ENCODE measurements around the gene ASTN2.

Gene ASTN2

DNA sequence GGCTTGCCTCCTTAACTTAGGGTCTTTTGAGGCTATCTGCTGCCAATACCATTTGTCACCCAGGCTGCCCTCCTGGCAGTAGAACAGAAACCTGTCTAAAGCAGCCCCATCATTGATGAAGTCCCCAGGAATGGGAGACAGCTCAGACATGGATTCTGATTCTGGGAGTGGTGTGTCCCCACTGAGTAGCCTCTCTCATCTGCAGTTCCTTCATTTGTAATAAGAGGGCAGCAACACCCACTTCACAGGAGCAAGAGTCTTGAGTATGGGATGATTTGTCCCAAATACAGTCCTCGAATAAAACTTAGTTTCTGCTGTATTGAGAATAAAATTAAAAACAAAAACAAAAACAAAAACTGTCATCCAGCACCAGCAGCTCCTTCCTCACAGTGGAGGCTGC lies 167.6 kb downstream of the ASTN2 start:
- TF ChIP-seq, protein P1, sequence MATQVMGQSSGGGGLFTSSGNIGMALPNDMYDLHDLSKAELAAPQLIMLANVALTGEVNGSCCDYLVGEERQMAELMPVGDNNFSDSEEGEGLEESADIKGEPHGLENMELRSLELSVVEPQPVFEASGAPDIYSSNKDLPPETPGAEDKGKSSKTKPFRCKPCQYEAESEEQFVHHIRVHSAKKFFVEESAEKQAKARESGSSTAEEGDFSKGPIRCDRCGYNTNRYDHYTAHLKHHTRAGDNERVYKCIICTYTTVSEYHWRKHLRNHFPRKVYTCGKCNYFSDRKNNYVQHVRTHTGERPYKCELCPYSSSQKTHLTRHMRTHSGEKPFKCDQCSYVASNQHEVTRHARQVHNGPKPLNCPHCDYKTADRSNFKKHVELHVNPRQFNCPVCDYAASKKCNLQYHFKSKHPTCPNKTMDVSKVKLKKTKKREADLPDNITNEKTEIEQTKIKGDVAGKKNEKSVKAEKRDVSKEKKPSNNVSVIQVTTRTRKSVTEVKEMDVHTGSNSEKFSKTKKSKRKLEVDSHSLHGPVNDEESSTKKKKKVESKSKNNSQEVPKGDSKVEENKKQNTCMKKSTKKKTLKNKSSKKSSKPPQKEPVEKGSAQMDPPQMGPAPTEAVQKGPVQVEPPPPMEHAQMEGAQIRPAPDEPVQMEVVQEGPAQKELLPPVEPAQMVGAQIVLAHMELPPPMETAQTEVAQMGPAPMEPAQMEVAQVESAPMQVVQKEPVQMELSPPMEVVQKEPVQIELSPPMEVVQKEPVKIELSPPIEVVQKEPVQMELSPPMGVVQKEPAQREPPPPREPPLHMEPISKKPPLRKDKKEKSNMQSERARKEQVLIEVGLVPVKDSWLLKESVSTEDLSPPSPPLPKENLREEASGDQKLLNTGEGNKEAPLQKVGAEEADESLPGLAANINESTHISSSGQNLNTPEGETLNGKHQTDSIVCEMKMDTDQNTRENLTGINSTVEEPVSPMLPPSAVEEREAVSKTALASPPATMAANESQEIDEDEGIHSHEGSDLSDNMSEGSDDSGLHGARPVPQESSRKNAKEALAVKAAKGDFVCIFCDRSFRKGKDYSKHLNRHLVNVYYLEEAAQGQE (IDR thresholded peaks at IDR 0.05; ENCODE audit: insufficient read depth in 1 of 2, low read depth in 2 of 2, low read length in 2 of 2), result no peak
- no peak for TF ChIP-seq FOXP2 (optimal IDR thresholded peaks at IDR 0.05; ENCODE audit: borderline replicate concordance, extremely low read depth, extremely low read length, insufficient read depth)
- no peak for TF ChIP-seq SIN3A (IDR thresholded peaks at IDR 0.05; ENCODE audit: borderline replicate concordance, insufficient read depth, low read length)
- no peak for TF ChIP-seq POLR2AphosphoS5 (IDR thresholded peaks at IDR 0.05; ENCODE audit: low read depth, low read length)
- TF ChIP-seq TAF1 (IDR thresholded peaks at IDR 0.05; ENCODE audit: borderline replicate concordance, insufficient read depth, low read length), result no peak

DNA sequence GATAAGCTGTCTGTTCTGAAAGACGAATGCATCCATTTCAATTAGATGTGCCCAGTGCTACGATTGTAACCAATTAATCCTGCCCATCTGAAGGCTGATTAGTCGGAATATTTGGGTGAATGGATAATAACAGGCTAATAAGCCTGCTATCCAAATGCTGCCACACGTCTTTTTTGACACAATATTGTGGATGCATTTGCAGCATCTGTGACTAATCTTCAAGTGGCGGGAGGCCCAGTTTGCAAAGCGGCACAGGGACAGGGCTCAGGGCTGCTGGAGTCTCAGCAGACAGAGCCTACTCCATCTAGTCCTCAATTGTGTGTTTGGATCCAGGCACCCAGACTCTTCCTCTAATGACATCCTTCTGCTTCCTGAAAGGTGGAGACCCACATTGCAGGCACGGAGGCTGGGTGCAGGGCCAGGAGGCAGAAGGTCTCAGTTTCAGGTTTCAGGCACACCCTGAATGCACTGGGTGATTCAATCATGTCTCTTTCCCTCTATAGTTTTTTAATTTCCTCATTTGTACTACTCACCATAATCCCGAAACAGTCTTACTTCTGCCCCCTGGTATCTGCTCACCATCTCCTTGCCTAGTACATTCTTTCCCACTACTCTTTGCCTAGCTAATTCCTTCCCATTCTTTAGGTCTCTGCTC lies 169.6 kb downstream of the ASTN2 start:
- TF ChIP-seq FOXP2 (optimal IDR thresholded peaks at IDR 0.05; ENCODE audit: borderline replicate concordance, extremely low read depth, extremely low read length, insufficient read depth), result no peak
- TF ChIP-seq TAF1 (IDR thresholded peaks at IDR 0.05; ENCODE audit: borderline replicate concordance, insufficient read depth, low read length), result no peak
- no peak for TF ChIP-seq POLR2AphosphoS5 (IDR thresholded peaks at IDR 0.05; ENCODE audit: low read depth, low read length)
- no peak for TF ChIP-seq SIN3A (IDR thresholded peaks at IDR 0.05; ENCODE audit: borderline replicate concordance, insufficient read depth, low read length)
- TF ChIP-seq, protein P1 (IDR thresholded peaks at IDR 0.05; ENCODE audit: insufficient read depth in 1 of 2, low read depth in 2 of 2, low read length in 2 of 2), result no peak

DNA sequence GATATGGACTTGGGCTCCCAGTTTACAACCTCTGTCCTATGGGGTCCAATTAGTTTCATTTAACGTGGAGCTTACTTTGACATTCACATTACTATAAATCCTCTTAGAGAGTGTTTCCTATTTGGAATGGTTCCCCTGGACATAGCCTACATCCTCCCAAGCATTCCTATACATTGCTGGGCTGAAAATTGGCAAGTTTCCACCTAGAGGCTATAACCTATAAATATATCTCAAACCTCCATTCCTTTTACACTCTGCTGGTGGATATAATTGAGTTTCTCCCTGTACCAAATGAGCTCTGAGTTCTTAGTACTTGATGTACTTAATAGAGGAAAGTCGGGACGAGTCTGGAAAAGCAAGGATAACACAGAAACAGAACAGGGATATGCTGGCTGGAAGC lies 172.8 kb downstream of the ASTN2 start:
- TF ChIP-seq FOXP2 (optimal IDR thresholded peaks at IDR 0.05; ENCODE audit: borderline replicate concordance, extremely low read depth, extremely low read length, insufficient read depth) (no peak), POLR2AphosphoS5 (IDR thresholded peaks at IDR 0.05; ENCODE audit: low read depth, low read length) (no peak), SIN3A (IDR thresholded peaks at IDR 0.05; ENCODE audit: borderline replicate concordance, insufficient read depth, low read length) (no peak), TAF1 (IDR thresholded peaks at IDR 0.05; ENCODE audit: borderline replicate concordance, insufficient read depth, low read length) (no peak)
- TF ChIP-seq, protein P1 (IDR thresholded peaks at IDR 0.05; ENCODE audit: insufficient read depth in 1 of 2, low read depth in 2 of 2, low read length in 2 of 2), result no peak

DNA sequence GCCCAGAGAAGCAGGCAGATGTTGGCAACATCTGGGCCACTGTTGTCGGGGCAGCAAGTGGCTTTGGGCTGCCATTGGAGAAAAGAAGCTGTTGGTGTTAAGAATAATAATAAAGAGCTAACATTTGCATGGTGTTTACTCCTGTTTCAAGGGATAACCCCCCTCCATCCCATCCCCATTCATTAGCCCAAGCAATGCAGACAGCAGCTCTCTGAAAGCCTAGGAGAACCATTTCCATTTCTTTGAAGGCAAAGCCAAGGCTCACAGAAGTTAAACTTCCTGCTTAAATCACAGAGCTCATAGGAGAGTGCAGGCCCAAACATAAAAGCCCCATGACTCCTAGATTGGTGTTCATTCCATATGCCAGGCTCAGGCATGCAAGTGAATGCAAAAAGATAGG lies 175.4 kb downstream of the ASTN2 start:
- TF ChIP-seq, protein P1 (IDR thresholded peaks at IDR 0.05; ENCODE audit: insufficient read depth in 1 of 2, low read depth in 2 of 2, low read length in 2 of 2), result no peak
- TF ChIP-seq POLR2AphosphoS5 (IDR thresholded peaks at IDR 0.05; ENCODE audit: low read depth, low read length) (no peak), SIN3A (IDR thresholded peaks at IDR 0.05; ENCODE audit: borderline replicate concordance, insufficient read depth, low read length) (no peak), TAF1 (IDR thresholded peaks at IDR 0.05; ENCODE audit: borderline replicate concordance, insufficient read depth, low read length) (no peak), FOXP2 (optimal IDR thresholded peaks at IDR 0.05; ENCODE audit: borderline replicate concordance, extremely low read depth, extremely low read length, insufficient read depth) (no peak)

Measured in PFSK-1 (cell line).